NK-92 treated with Interleukin-12 subunit alpha and Interleukin-12 subunit beta, amount 100 ng/mL, for 24 hours (cell line): Measurements from ENCODE around the gene GPR78.

ENCODE experiments used
- DNase-seq: peaks from one replicate; lab custom pipeline; 2025; lab: John Stamatoyannopoulos, UW

Gene GPR78

DNA sequence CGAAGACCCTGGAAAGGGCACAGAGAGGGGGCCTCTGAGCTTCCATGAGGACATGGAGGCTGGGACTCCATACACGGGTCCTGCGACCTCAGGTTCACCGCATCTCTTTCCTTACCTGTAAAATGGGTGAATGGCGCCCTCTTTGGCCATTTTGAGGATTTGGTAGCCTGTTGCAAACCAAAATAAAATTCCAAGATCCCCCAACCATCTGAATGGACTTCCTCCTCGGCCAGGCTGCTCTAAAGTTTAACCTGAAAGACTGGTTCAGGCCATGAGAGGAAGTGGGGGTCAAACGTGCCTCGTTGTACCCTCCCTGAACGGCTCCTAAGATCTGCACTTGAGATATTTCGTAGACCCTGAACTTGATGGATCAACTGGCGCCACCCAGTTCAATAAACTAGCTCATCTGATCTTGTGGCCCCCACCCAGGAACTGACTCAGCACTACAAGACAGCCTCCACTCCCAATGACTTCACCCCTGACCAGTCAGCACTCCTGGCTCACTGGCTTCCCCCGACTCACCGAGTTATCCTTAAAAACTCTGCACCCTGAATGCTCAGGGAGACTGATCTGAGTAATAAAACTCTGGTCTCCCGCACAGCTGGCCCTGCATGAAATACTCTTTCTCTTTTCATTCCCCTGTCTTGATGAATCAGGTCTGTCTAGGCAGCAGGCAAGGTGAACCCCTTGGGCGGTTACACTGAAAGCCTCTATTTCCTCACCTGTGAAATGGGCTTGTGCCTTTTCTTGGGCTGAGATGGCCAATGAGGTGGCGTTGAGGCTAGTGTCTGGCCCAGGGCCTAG is 32.9 kb upstream of the GPR78 start:
- no peak for DNase-seq

DNA sequence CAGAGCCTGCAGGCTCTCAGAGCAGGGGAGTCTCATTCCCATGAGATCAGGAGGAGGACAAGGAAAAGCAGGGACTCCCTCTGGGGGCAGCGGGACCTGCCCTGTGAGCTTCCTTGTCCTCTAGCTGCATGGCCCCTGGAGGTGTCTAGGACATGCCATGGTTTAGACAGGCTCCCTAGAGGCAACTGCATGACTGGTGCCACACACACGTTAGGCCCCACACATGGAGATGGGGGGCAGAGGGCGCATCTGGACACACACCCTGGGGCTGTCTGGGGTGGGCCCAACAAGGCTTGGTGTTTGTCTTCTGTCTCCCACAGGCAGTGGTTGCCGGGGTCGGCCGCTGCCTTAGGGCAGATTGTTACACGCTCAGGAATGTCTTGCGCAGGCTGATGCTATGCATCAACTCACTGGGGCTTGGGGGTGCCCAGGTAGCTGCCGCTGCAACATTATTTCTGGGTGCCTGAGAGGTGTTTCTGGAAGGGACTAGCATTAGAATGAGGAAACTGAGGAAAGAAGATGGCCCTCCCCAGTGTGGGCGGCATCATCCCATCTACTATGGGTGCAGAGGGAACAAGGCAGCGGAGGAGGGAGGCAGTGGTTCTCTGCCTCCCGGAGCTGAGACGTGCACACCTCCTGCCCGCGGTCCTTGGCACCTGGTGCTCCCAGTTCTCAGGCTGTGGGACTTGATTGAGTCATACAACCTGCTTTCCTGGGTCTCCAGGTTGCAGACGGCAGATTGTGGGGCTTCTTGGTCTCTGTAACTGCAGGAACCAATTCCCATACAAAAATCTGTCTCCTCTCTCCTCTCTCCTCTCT is 32.1 kb upstream of the GPR78 start:
- no peak for DNase-seq

- no peak for DNase-seq
Observed at GRCh38 chr4:8548731-8549351, 31.4 kb upstream of the GPR78 start.

- DNase-seq, result no peak
Observed at GRCh38 chr4:8549352-8549931, 30.8 kb upstream of the GPR78 start.

DNA sequence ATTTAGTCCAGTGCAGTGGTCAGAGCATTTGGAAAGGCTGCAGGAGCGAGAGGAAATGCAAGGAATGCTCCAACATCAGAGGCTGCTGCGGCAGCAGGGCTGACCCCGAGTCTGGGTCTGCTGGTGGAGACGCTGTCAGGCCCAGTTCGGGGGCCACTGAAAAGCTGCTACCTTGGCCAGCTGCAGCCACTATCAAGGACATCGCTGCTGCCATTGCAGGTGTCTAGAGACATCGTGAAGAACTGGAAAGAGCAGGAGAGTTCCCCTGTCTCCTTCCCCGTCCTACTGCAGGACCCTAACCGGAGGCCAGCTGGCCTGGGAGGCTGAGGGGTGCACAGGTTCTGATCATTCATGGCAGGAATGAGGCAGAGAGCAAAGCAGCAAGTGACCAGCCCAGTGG is 29.5 kb upstream of the GPR78 start:
- DNase-seq, result no peak

GRCh38 chr4:8552024-8552423 is 28.2 kb upstream of the GPR78 start:
- no peak for DNase-seq

DNA sequence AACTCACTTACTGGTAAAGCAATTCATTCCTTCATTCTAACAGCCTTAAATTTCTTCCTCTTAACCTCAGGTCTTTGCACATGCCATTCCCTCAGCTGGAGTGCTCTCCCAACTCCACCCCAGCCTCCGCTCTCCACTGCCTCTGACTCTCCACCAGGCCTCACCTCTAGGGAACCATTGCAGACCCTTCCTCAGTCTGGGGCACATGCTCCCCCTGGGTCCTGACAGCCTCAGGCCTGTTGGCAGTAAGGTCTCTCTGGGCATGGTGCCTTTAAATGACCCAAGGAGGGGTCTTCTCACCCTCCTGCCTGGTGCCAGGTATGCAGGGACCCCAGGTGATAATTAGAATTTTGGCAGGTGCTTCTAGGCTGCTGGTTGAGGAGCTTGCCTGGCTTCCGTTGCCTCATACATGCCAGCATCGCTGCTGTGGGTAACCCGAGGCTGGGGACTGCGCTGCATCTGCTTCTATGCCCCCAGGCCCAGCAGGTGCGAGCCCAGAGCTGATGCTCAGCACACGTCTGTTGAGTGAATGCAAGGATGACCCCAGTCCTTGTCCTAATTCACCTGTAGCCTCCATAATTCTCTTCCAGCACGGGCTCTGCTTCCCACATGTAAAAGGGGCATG is 27.5 kb upstream of the GPR78 start:
- DNase-seq, result no peak

GRCh38 chr4:8553216-8553615 is 27.0 kb upstream of the GPR78 start:
- DNase-seq, result no peak

DNA sequence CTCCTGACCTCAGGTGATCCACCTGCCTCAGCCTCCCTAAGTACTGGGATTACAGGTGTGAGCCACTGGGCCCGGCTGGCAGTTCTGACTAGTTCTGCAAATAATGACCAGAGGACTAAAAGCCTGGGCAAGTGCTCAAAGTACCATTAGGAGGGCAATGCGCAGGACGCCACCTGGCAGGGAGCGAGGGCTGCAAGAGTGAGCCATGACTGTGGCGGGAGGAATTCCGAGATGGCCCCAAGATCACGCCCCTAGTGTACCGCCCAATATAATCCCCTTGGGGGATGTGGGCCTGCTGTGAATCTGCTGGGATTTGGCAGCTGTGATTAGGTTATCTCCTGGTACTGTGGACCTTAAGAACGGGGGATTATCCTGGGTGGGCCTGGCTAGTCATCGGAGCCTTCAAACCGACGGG is 26.2 kb upstream of the GPR78 start:
- no peak for DNase-seq

DNA sequence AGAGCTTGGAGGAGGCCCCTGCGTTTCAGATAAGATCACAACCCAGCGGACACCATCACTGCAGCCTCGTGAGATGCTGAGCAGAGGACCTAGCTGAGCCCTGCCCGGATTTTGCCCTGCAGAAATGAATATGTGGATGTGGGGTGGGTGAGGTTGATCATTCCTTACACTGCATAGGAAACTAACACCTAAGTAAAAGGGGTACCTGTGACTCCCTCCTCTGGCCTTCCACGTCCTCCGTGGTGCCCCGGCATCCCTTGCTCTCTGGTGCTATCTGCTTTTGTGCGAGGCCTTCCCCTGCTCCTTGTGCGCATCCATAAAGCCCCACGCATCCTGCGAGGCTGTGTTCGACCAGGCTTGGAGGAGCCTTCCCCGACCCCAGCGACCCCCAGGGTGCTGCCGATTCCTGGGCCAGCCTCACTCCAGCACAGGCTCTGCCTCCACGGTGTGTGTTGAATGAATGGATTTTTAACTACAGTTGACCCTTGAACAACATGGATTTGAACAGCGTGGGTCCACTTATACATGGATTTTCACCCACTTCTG is 25.6 kb upstream of the GPR78 start:
- no peak for DNase-seq

DNA sequence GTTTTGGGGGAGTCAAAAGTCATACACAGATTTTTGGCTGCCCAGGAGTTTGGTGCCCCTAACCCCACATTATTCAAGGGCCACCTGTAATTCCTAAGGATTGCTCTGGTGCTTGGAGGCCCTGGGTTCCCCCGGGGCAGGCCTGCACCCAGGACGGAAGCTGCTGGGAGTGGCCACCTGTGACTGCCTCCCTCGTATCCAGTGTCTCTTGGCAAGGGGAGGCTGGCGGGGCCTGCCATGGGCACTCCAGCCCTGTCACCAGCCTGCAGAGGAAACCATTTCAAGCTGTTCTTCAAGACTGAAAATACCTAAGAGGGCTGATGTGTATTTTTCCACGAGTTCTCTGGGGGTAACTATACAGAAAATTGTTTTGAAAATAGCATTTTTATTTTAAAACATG is 24.5 kb upstream of the GPR78 start:
- no peak for DNase-seq

DNA sequence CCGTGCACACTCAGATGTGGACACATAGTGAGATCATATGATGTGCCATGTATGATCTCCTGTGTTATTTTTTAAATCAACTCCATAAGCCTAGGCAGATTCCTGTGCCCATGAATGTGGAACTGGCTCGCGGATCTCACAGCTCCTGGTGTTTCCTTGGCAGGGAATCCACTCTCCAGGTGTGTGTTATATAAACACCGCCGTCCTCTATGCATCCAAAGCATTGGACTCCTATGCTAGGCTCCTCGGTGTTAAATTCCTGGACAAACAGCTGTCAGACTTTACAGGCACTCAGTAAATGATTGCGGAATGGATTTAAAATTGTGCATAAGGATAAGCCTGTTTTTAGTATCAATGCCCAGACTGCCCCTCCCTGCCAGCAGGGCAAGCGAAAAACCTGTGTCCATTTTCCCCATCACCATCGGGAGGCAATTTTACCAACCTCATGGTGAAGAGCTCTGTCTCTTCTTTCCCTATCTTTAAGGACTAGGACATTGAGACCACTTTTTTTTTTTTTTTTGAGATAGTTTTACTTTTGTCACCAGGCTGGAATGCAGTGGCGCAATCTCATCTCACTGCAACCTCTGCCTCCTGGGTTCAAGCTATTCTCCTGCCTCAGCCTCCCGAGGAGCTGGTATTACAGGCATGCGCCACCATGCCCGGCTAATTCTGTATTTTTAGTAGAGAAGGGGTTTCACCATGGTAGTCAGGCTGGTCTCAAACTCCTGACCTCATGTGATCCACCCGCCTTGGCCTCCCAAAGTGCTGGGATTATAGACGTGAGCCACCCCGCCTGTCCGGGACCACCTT is 23.6 kb upstream of the GPR78 start:
- DNase-seq, result no peak

DNA sequence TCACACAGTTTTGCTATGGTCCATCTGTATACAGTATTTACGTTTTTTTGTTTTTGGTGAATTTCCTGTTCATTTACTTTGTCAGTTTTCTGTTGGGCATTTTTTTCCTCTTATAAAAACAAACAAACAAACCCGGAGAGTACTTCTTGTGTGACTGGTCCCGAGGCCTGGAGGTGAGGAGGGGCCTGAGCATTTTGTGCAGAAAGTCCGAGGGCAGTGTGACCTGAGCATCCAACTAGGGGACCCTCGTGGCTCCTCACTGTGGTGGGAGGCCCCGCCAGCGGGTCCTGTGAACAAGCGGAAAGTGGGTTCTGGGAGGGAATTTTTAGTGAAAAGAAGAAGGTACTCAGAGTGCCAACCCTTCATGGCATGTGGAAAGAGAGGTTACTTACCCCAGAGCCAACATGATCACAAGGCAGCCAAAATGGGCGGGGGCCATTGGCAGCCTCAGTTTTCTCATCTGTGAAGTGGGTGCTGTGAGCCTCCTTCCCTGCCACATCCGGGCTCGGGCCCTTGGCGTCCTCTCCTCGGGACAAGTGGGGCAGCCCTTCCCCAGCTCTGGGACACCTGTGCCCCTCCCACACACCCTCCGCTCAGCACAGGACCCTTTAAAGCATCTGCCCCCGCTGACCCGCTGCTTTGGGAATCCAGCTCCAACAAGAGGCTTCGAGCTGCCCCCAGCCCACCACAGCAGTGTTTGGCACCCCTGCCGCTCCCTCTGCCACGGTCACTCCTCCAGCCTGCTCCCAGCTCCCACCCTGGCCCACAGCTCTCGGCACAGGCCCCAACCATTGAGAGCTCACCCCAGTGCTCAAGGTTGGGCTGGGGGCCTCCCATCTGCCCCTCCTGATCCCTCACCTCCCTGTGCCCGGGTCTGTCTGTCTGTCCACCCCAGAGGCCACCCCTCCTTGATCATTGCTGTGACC is 22.8 kb upstream of the GPR78 start:
- DNase-seq, result no peak

DNA sequence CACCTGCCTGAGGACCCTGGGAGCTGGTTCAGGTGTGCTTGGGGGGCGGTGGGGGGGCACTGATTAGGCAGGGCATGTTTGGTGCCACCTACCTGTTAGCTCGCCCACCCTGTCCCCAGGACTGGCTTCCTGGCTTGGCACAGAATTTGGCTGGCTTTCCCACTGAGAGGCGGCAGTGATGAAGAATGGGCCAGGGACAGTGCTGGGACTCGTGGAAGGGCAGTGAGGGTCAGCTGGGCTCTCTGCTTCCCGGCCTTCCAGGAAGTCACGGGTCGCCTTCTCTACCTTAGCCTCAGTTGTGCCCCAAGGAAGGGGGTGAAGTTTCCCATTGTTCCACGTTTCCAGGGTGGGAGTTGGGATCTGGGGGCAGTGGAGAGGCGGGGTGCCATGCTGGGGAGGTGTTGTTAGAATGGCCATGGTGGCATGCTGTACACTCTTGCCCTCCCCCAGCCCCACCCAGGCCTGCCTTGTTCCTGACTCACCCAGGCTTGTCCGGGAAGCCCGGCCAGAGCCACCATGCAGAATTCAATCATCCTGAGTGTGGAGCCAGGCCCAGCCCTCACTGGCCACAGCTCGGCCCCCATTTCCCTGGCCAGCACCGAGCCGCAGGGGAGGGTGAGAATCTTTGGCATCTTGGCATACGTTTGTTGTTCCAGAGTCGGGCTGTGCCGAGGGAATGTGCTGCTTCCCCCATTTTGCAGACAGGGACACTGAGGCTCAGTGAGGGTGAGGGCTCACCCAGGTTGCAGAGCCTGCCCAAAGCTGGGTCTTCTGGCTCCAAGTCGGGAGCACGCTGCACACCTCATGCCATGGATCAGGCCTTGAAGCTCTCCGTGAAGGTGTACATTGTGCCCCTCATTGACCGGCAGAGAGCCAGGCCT is 21.9 kb upstream of the GPR78 start:
- no peak for DNase-seq

DNA sequence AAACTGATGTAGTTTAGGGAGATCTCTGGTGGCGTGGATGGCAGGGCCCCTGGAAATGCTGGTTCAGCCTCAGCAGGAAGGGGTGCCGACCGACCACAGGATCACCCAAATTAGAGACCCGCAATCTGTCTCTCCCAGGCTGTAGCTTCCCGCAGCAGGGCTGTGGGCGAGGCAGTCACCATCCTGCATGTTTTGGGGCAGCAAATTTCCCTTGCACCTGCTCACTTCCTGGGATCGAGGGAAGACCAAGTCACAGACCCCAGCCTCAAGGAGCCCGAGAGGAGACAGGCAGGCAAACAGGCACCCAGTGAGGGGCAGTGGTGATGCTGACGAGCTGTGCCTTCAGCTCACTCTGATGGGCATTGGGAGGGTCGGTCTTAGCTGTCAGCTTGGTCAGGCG is 21.2 kb upstream of the GPR78 start:
- no peak for DNase-seq

GRCh38 chr4:8559524-8560264 is 20.5 kb upstream of the GPR78 start:
- DNase-seq, result no peak

DNA sequence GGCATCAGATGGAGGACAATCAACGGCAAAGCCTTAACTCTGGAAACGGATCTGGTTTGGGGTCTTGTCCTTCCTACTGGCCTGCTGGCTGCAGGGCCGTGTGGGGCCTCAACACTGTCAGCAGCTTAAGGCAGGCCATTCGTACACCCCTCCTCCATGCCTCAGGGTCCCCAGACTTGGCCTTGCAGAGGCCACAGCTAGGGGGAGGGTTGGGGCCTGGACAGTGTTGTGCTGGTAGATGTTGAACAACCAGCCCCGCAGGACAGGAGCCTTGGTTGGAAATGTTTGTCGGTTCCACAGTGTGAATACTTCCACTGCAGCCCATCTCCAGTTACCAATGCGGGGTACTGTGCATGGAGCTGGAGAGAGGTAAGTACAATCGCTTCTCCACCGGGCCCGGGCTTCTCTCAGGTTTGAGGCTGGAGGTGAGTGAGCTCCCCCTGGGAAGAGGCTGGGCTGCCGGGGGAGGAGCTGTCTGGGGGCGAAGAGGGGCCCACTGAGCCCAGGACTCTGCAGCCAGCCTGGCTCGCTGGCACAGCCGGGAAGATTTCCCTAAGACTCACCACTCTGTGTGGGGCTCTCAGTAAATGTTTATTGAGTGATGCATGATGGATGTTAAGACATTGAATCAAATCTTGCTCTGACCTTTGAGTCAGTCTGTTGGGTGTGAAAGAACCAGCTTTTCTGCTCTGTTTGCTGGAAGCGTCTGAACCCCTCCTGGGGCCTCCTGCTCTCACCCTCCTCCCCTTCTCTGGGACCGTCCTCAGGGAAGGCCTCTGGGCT is 19.7 kb upstream of the GPR78 start:
- DNase-seq, result no peak
